GM10266 (cell line): Measurements from ENCODE around the gene PDX1.

Source experiments
- DNase-seq: peaks from one replicate; pipeline ENCODE4 v3.0.0; 2012; ENCODE audit errors: extremely low spot score
- CTCF ChIP-seq: IDR thresholded peaks from 2 replicates; pipeline ENCODE4 v1.5.1; 2012; ENCODE audit warnings: mild to moderate bottlenecking, low read depth; ENCODE audit not compliant: control insufficient read depth, insufficient read depth; ENCODE audit errors: missing control alignments

Gene PDX1

GRCh38 chr13:27973291-27973690 is 53.5 kb downstream of the PDX1 start:
- no peak for DNase-seq
- TF ChIP-seq CTCF: no peak

- TF ChIP-seq CTCF: no peak
These were observed 54.3 kb downstream of the PDX1 start for GRCh38 chr13:27973961-27974662.

More at GRCh38 chr13:27973961-27974662, 54.3 kb downstream of the PDX1 start:
- no peak for DNase-seq
